DOHH2 (cell line): ENCODE measurements around the gene MTCL1.

Experiments
- CTCF ChIP-seq: fragments of 200-600 bp; sonication (generic); IDR thresholded peaks from one replicate; pipeline ENCODE4 v1.5.1; 2014; ENCODE audit warnings: antibody characterized with exemption, mild to moderate bottlenecking, low read depth, low read length; ENCODE audit not compliant: poor library complexity, severe bottlenecking
- EZH2phosphoT487 ChIP-seq: fragments of 200-600 bp; sonication (generic); IDR thresholded peaks from 2 replicates; pipeline ENCODE4 v1.6.1; 2017; ENCODE audit warnings: borderline replicate concordance, mild to moderate bottlenecking, antibody characterized with exemption, low read length, moderate library complexity, mixed read lengths

DNA sequence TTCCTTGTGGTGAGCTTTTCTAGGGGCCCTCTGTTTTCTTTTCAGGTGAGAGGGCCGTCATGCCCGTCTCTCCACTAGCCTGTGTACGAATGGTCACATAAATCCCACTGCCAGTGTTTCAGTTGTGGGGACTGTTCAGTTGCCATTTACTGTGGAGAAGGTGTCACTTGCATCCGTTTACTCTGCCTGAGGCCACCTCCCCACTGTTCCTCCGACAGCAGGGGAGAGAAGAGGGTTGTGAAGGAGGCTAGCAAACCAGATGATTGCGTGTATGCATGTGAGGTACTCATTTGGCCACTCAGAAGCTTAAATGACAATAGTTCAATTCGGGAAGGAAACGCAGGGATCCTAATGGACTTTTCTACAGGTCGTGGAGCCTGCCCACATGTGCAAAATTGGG is 3.3 kb downstream of the MTCL1 start:
- TF ChIP-seq CTCF, result no peak
- TF ChIP-seq EZH2phosphoT487, result no peak
